Tibial nerve (tissue), 4 donors: ENCODE results near the gene TRMT44. TPM values are rescaled to one million over a fixed set of nuclear protein-coding genes. Genes with fewer than 3 reads are reported as not detected.
"Not testable (repeated sequence)": the region's sequence is repeated elsewhere in the genome, so short reads cannot be mapped to it uniquely, and the experiment has no call there.

Experiments used
- DNase-seq, 2 donors: peaks; one replicate each; pipeline ENCODE4 v3.0.0-alpha.2; 2019; ENCODE audit warnings: low spot score in 2 of 2
- H3K27ac ChIP-seq, 4 donors: fragments of 200-600 bp; sonication (generic) in 3 of 4; one replicate each; pipeline ENCODE4 v1.5.1; 2017 to 2019; ENCODE audit warnings: mild to moderate bottlenecking in 1 of 4
- H3K27me3 ChIP-seq, 2 donors: fragments of 200-600 bp; sonication (generic) in 1 of 2; one replicate each; pipeline versions ENCODE4 v1.5.1 to v1.6.0; 2017 to 2019
- H3K36me3 ChIP-seq, 3 donors: fragments of 200-600 bp; sonication (generic); one replicate each; pipeline ENCODE4 v1.5.1; 2018 to 2019
- H3K4me1 ChIP-seq, 4 donors: fragments of 200-600 bp; sonication (generic) in 3 of 4; one replicate each; pipeline ENCODE4 v1.5.1; 2017 to 2019
- H3K4me3 ChIP-seq, 4 donors: fragments of 200-600 bp; sonication (generic) in 3 of 4; one replicate each; pipeline ENCODE4 v1.5.1; 2017 to 2019; ENCODE audit warnings: mild to moderate bottlenecking in 1 of 4, moderate library complexity in 1 of 4
- H3K9me3 ChIP-seq, 4 donors: fragments of 200-600 bp; sonication (generic) in 3 of 4; one replicate each; pipeline ENCODE4 v1.5.1; 2017 to 2019
- EP300 ChIP-seq, 2 donors: sonication (generic); formaldehyde crosslinking; IDR thresholded peaks; one replicate each; pipeline ENCODE4 v1.6.1; 2017; ENCODE audit warnings: antibody characterized with exemption in 2 of 2, mild to moderate bottlenecking in 1 of 2
- POLR2A ChIP-seq, 2 donors: fragments of 450-650 bp; IDR thresholded peaks; one replicate each; pipeline ENCODE4 v1.6.1; 2017; ENCODE audit warnings: antibody characterized with exemption in 2 of 2, mild to moderate bottlenecking in 2 of 2, moderate library complexity in 2 of 2
- WGBS, 2 donors: methylation state at CpG; one replicate each; pipeline ENCODE4 v1.1.5; 2018; 5-methylcytosine and 5-hydroxymethylcytosine counted together
- total RNA-seq, 4 donors: library from RNA; depleted of rRNA; stranded (reverse); fragments of >200 nt; gene quantifications; one replicate each; pipeline ENCODE4 v1.1.0, GENCODE V29; 2016
- TF ChIP-seq, protein P1 (sequence below), 5 experiments: fragments of 200-600 bp in 3 of 5; fragments of 450-650 bp in 2 of 5; sonication (generic) in 3 of 5; IDR thresholded peaks; one replicate each; pipeline ENCODE4 v1.5.1; 2016 to 2019; ENCODE audit warnings: antibody characterized with exemption in 5 of 5, mild to moderate bottlenecking in 3 of 5, moderate library complexity in 2 of 5

TRMT44 gene
- total RNA-seq, 4 donors from 2014 or later, result 24.5 to 71.4 (median 52.9) TPM

DNA sequence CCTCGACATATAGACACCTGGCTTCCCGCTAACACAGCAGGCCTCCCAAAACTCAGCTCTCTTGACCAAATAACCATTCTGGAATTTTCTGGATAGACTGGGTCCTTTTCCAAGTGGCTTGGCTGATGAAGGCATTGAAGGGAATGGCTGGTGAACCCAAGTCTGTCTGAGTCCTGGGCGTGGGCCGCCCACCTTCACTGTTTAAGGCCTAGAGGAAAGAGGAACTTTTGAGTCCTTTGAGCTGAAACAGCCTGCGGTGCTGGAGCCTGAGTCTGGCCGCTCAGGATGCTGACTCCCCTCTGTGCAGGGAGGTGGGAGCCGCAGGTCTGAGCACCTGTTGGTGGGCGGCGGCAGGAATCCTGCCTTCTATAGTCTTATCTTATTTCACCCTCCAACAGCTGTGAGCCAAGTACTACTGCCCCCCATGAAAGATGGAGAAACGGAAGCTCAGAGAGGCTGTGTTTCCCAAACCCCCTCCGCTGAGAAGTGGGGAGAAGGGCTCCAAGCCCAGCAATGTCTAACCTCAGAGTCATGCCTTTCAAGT, 23.4 kb upstream of the TRMT44 start:
- 83 to 84% methylated on average over 10 to 11 of the region's 11 CpGs for WGBS, 2 donors
- peaks cover 0 to 42% (median 8%) of the 10 kb centered on the region in 3 donors for H3K36me3 ChIP-seq

GRCh38 chr4:8419222-8420041, 21.1 kb upstream of the TRMT44 start:
- no peaks in the 10 kb centered on the region for H3K4me1 ChIP-seq
- H3K4me3 ChIP-seq, result no peak overlapping the region
- 90% methylated on average over 12 of the region's 12 CpGs for WGBS, 2 donors
- H3K27ac ChIP-seq, result no peak overlapping the region
- H3K36me3 ChIP-seq, result peaks cover 0 to 29% (median 8%) of the 10 kb centered on the region in 3 donors
- H3K27me3 ChIP-seq, result no peaks in the 10 kb centered on the region
- DNase-seq, result no peak
- H3K9me3 ChIP-seq, result no peaks in the 10 kb centered on the region
- TF ChIP-seq, protein P1, sequence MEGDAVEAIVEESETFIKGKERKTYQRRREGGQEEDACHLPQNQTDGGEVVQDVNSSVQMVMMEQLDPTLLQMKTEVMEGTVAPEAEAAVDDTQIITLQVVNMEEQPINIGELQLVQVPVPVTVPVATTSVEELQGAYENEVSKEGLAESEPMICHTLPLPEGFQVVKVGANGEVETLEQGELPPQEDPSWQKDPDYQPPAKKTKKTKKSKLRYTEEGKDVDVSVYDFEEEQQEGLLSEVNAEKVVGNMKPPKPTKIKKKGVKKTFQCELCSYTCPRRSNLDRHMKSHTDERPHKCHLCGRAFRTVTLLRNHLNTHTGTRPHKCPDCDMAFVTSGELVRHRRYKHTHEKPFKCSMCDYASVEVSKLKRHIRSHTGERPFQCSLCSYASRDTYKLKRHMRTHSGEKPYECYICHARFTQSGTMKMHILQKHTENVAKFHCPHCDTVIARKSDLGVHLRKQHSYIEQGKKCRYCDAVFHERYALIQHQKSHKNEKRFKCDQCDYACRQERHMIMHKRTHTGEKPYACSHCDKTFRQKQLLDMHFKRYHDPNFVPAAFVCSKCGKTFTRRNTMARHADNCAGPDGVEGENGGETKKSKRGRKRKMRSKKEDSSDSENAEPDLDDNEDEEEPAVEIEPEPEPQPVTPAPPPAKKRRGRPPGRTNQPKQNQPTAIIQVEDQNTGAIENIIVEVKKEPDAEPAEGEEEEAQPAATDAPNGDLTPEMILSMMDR (IDR thresholded peaks at IDR 0.05), result no peak
- no peak for TF ChIP-seq POLR2A (IDR thresholded peaks at IDR 0.05)
- no peak for TF ChIP-seq EP300 (IDR thresholded peaks at IDR 0.05)

More for the DNA sequence above, 23.4 kb upstream of the TRMT44 start:
- H3K27ac ChIP-seq, result no peak overlapping the region
- H3K4me1 ChIP-seq, result no peaks in the 10 kb centered on the region
- H3K9me3 ChIP-seq, result no peaks in the 10 kb centered on the region
- no peak overlapping the region for H3K4me3 ChIP-seq
- TF ChIP-seq, protein P1 (IDR thresholded peaks at IDR 0.05), result no peak
- TF ChIP-seq POLR2A (IDR thresholded peaks at IDR 0.05) (no peak), EP300 (IDR thresholded peaks at IDR 0.05) (no peak)
- no peaks in the 10 kb centered on the region for H3K27me3 ChIP-seq
- DNase-seq, result no peak

DNA sequence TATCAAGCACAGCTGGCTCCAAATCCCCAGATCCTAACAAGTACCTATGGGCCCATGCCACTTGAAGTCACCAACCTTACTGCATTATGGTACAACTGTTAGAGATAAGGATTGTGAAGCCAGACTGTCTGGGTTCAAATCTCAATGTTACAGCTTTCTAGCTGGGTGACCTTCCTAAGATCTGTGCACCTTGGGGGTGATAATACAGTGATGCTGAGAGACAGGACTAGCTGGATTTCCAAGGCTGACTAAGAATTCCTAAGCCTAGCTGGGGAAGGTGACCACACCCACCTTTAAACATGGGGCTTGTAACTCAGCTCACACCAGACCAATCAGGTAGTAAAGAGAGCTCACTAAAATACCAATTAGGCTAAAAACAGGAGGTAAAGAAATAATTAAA, 20.4 kb upstream of the TRMT44 start:
- not testable (repeated sequence) for H3K27ac ChIP-seq, H3K27me3 ChIP-seq, H3K4me1 ChIP-seq, H3K9me3 ChIP-seq, DNase-seq, H3K4me3 ChIP-seq
- H3K36me3 ChIP-seq, result peaks cover 0 to 23% (median under 1%) of the 10 kb centered on the region in 3 donors

DNA sequence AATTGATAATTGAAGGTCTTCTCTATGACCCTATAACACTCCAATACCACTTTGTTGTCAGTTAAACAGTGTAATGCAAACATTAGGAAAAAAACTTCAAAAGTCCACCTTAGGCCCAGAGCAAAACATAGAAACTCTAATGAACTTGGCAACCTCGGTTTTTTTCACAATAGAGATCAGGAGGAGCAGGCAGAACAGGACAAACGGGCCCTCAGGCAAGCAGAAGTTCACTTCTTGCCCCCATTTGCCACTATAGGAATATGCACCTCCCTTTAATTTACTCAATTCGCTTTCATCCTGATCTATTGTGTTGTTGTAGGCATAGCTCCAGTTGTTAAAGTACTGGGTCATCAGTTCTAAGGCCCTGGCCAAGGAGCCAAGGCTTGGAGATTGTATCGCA, 18.2 kb upstream of the TRMT44 start:
- Histone ChIP-seq H3K4me1 (peaks cover 0 to 18% (median 7%) of the 10 kb centered on the region in 4 donors), H3K9me3 (no peaks in the 10 kb centered on the region), H3K27me3 (no peaks in the 10 kb centered on the region), H3K27ac (no peak overlapping the region), H3K36me3 (peaks cover 0 to 10% (median 0%) of the 10 kb centered on the region in 3 donors), H3K4me3 (no peak overlapping the region)
- 70 to 71% methylated on average over 4 of the region's 4 CpGs for WGBS, 2 donors
- TF ChIP-seq EP300 (IDR thresholded peaks at IDR 0.05), result no peak
- TF ChIP-seq POLR2A (IDR thresholded peaks at IDR 0.05), result no peak
- TF ChIP-seq, protein P1 (IDR thresholded peaks at IDR 0.05), result no peak
- DNase-seq, result no peak

DNA sequence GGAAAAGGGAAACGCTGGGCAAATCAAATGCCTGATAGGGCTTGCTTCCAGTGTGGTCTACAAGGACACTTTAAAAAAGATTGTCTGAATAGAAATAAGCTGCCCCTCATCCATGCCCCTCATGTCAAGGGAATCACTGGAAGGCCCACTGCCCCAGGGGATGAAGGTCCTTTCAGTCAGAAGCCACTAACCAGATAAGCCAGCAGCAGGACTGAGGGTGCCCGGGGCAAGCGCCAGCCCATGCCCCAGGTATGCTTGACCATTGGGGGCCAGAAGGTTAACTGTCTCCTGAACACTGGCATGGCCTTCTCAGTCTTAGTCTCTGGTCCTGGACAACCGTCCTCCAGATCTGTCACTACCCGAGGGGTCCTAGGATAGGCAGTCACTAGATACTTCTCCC, 17.8 kb upstream of the TRMT44 start:
- no peak for DNase-seq
- 88 to 94% methylated on average over 5 of the region's 5 CpGs for WGBS, 2 donors
- Histone ChIP-seq H3K36me3 (peaks cover 0 to 10% (median 0%) of the 10 kb centered on the region in 3 donors), H3K27me3 (no peaks in the 10 kb centered on the region), H3K27ac (no peak overlapping the region), H3K4me1 (peaks cover 0 to 23% (median 11%) of the 10 kb centered on the region in 4 donors), H3K9me3 (no peaks in the 10 kb centered on the region), H3K4me3 (no peak overlapping the region)
- TF ChIP-seq, protein P1 (IDR thresholded peaks at IDR 0.05), result no peak
- TF ChIP-seq EP300 (IDR thresholded peaks at IDR 0.05) (no peak), POLR2A (IDR thresholded peaks at IDR 0.05) (no peak)
